Astrocyte (in vitro differentiated cells and primary cell): ENCODE data around the gene SLC44A5. TPM values are rescaled to one million over a fixed set of nuclear protein-coding genes. Genes with fewer than 3 reads are reported as not detected.

Experiments
- DNase-seq: peaks from one replicate; pipeline ENCODE4 v3.0.0-alpha.2; 2010; ENCODE audit warnings: low read depth
- FAIRE-seq: peaks from 2 replicates; lab custom pipeline; 2011; peaks lifted over from hg19 to GRCh38; lab: Jason Lieb, UNC
- H2AFZ ChIP-seq: 2 replicates; pipeline ENCODE4 v1.6.0; 2012; ENCODE audit warnings: low read depth, low read length, inconsistent platforms
- H3K27ac ChIP-seq: 2 replicates; pipeline ENCODE4 v1.5.1; 2011; ENCODE audit warnings: low read depth, low read length, inconsistent platforms
- H3K27me3 ChIP-seq: 2 replicates; pipeline ENCODE4 v1.6.0; 2011; ENCODE audit warnings: low read length, inconsistent platforms; ENCODE audit not compliant: insufficient read depth
- H3K36me3 ChIP-seq: 2 replicates; pipeline ENCODE4 v1.5.1; 2011; ENCODE audit warnings: low read length, inconsistent platforms; ENCODE audit not compliant: insufficient read depth
- H3K4me1 ChIP-seq: 2 replicates; pipeline ENCODE4 v1.5.1; 2011; ENCODE audit warnings: low read length, inconsistent platforms; ENCODE audit not compliant: insufficient read depth
- H3K4me2 ChIP-seq: 2 replicates; pipeline ENCODE4 v1.6.0; 2012; ENCODE audit warnings: low read length, inconsistent platforms
- H3K4me3 ChIP-seq: 2 replicates; pipeline ENCODE4 v1.5.1; 2011; ENCODE audit warnings: low read depth, mild to moderate bottlenecking, low read length, inconsistent platforms; ENCODE audit not compliant: insufficient read depth
- H3K79me2 ChIP-seq: 2 replicates; pipeline ENCODE4 v1.6.0; 2012; ENCODE audit warnings: mild to moderate bottlenecking, low read length, inconsistent platforms; ENCODE audit not compliant: insufficient read depth
- H3K9ac ChIP-seq: 2 replicates; pipeline ENCODE4 v1.6.0; 2012; ENCODE audit warnings: mild to moderate bottlenecking, low read length, inconsistent platforms
- H3K9me3 ChIP-seq: 2 replicates; pipeline ENCODE4 v1.5.1; 2012; ENCODE audit warnings: low read depth, mild to moderate bottlenecking, low read length, inconsistent platforms; ENCODE audit not compliant: insufficient read depth
- H4K20me1 ChIP-seq: 2 replicates; pipeline ENCODE4 v1.6.0; 2012; ENCODE audit warnings: low read length, inconsistent platforms; ENCODE audit not compliant: insufficient read depth
- H3K27ac Mint-ChIP-seq: one replicate; pipeline ENCODE4 v1.8.0; 2021; ENCODE audit warnings: mild to moderate bottlenecking, mixed read lengths; ENCODE audit not compliant: unreplicated experiment
- H3K27me3 Mint-ChIP-seq: one replicate; pipeline ENCODE4 v1.8.0; 2021; ENCODE audit warnings: low read depth, mixed read lengths; ENCODE audit not compliant: unreplicated experiment
- H3K36me3 Mint-ChIP-seq: one replicate; pipeline ENCODE4 v1.8.0; 2021; ENCODE audit warnings: low read depth, mixed read lengths; ENCODE audit not compliant: unreplicated experiment
- H3K4me1 Mint-ChIP-seq: one replicate; pipeline ENCODE4 v1.8.0; 2021; ENCODE audit warnings: low read depth, mixed read lengths; ENCODE audit not compliant: unreplicated experiment
- H3K4me3 Mint-ChIP-seq: one replicate; pipeline ENCODE4 v1.8.0; 2021; ENCODE audit warnings: mild to moderate bottlenecking, moderate library complexity, mixed read lengths; ENCODE audit not compliant: unreplicated experiment
- H3K9me3 Mint-ChIP-seq: one replicate; pipeline ENCODE4 v1.8.0; 2021; ENCODE audit warnings: mild to moderate bottlenecking, mixed read lengths; ENCODE audit not compliant: unreplicated experiment
- CTCF ChIP-seq: IDR thresholded peaks from 2 replicates; pipeline ENCODE4 v1.5.1; 2011; ENCODE audit warnings: low read depth, mild to moderate bottlenecking, inconsistent platforms, low read length, moderate library complexity; ENCODE audit not compliant: insufficient read depth
- EZH2 ChIP-seq: IDR thresholded peaks from 2 replicates; pipeline ENCODE4 v1.6.1; 2012; ENCODE audit warnings: mild to moderate bottlenecking, low read length, inconsistent platforms; ENCODE audit not compliant: insufficient read depth
- total RNA-seq: library from RNA; stranded (reverse); gene quantifications from 2 replicates; pipeline ENCODE4 v1.2.1, GENCODE V29; 2021

Gene SLC44A5
- total RNA-seq, 1 donor from 2014 or later = 2.2 TPM

GRCh38 chr1:75469586-75470173 lies 141.2 kb downstream of the SLC44A5 start:
- H3K9me3 Mint-ChIP-seq = no peaks in the 10 kb centered on the region
- no peaks in the 10 kb centered on the region for H3K79me2 ChIP-seq
- no peaks in the 10 kb centered on the region for H3K27me3 ChIP-seq
- no peak overlapping the region for H3K4me3 Mint-ChIP-seq
- H3K4me2 ChIP-seq = no peak overlapping the region
- no peak overlapping the region for H3K9ac ChIP-seq
- H3K36me3 Mint-ChIP-seq = no peaks in the 10 kb centered on the region
- H3K4me1 ChIP-seq = no peaks in the 10 kb centered on the region
- H3K9me3 ChIP-seq = no peaks in the 10 kb centered on the region
- no peak overlapping the region for H3K4me3 ChIP-seq
- TF ChIP-seq EZH2 (no peak), CTCF (no peak)
- DNase-seq (no peak), FAIRE-seq (no peak)
- no peaks in the 10 kb centered on the region for H4K20me1 ChIP-seq
- H2AFZ ChIP-seq = no peak overlapping the region
- H3K27ac ChIP-seq = no peak overlapping the region
- H3K27me3 Mint-ChIP-seq = no peaks in the 10 kb centered on the region
- H3K4me1 Mint-ChIP-seq = peaks cover 3% of the 10 kb centered on the region
- H3K36me3 ChIP-seq = no peaks in the 10 kb centered on the region
- H3K27ac Mint-ChIP-seq = no peak overlapping the region

- Histone ChIP-seq H3K36me3 (no peaks in the 10 kb centered on the region), H3K4me3 (no peak overlapping the region), H3K9me3 (peaks cover 4% of the 10 kb centered on the region), H2AFZ (no peak overlapping the region), H4K20me1 (no peaks in the 10 kb centered on the region), H3K79me2 (no peaks in the 10 kb centered on the region), H3K27me3 (no peaks in the 10 kb centered on the region), H3K27ac (no peak overlapping the region), H3K4me2 (no peak overlapping the region), H3K9ac (no peak overlapping the region), H3K4me1 (no peaks in the 10 kb centered on the region)
- Mint-ChIP-seq H3K9me3 (peaks cover 4% of the 10 kb centered on the region), H3K36me3 (no peaks in the 10 kb centered on the region), H3K4me3 (no peak overlapping the region), H3K27ac (no peak overlapping the region), H3K4me1 (no peaks in the 10 kb centered on the region), H3K27me3 (no peaks in the 10 kb centered on the region)
- DNase-seq = no peak
- no peak for FAIRE-seq
- TF ChIP-seq EZH2 (no peak), CTCF (no peak)
Observed at GRCh38 chr1:75461808-75462325, 149.0 kb downstream of the SLC44A5 start.

GRCh38 chr1:75449998-75450397 lies 160.9 kb downstream of the SLC44A5 start:
- Histone ChIP-seq H3K9me3 (no peaks in the 10 kb centered on the region), H3K79me2 (no peaks in the 10 kb centered on the region), H3K9ac (no peak overlapping the region), H3K36me3 (no peaks in the 10 kb centered on the region), H3K4me2 (no peak overlapping the region), H2AFZ (no peak overlapping the region), H3K4me3 (no peak overlapping the region), H3K27ac (no peak overlapping the region), H4K20me1 (no peaks in the 10 kb centered on the region), H3K27me3 (no peaks in the 10 kb centered on the region), H3K4me1 (no peaks in the 10 kb centered on the region)
- no peak for TF ChIP-seq EZH2
- TF ChIP-seq CTCF = no peak
- Mint-ChIP-seq H3K36me3 (no peaks in the 10 kb centered on the region), H3K27me3 (no peaks in the 10 kb centered on the region), H3K9me3 (peaks cover 2% of the 10 kb centered on the region), H3K4me1 (no peaks in the 10 kb centered on the region), H3K27ac (no peak overlapping the region), H3K4me3 (no peak overlapping the region)
- DNase-seq = no peak
- no peak for FAIRE-seq
